ENCODE data around the gene ATP13A4.
"Not testable (repeated sequence)": the region's sequence is repeated elsewhere in the genome, so short reads cannot be mapped to it uniquely, and the experiment has no call there.

ATP13A4 gene

DNA sequence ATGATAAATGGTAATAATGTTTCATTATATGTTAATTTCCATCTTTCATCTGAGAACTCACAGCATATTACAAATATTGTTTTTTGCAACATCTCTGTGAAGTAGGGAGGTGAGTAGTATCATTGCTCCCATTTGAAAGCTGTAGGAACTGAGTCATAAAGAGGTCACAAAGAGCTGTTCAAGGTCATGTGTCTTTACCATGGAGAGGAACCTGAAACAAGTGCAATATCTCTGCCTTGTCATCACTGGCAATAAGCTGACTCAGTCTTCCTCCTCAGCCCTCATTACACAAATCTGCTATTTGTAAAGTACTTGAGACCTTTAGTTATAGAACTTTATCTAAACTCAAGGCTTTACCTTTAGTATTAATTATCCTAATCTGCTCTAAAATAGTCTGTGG lies 4.4 kb upstream of the ATP13A4 start:
- DNase-seq (ENCODE audit: low read depth in 2 of 2): no peak

GRCh38 chr3:193556841-193557240 lies 2.1 kb upstream of the ATP13A4 start:
- no peak for DNase-seq (ENCODE audit: low read depth in 2 of 2)

DNA sequence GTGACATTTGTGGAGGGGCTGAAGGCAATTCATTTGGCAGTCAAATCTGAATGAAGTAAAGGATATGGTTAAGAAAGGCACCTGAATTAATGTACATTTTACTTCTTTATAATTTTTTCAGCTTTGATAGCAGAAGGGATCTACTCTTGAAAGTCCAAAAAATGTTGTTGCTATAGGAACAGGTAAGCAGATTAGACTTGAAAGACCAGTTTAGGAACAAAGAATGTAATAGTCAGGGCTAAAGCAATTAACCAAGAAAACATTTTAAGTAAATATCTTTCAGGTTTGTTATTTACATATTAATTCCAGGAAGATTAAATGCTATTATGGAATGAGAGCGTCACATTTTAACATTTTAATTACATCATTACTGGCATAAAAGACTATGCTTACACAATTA lies 1.1 kb downstream of the ATP13A4 start:
- no peak for DNase-seq (ENCODE audit: low read depth in 2 of 2)

DNA sequence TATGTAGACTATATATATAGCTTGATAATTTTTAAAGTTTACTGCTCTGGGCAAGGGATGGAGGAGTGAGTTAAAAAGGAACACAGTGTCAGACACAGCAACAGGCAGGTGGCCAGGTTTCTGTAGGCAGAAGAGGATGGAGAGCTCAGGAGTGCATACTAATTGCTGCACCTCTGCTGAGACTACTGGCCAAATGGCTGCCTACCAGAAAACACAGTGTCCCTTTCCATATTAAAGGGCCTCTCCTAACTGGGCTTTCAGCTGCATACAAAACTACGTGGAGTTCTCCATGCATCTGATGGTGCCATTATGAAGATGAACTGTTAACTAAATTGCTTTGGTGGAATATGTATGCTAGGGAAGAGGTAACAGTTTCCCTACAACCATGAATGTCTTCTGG lies 1.8 kb downstream of the ATP13A4 start:
- DNase-seq (ENCODE audit: low read depth in 2 of 2): no peak

- DNase-seq (ENCODE audit: low read depth in 2 of 2): no peak
Measured at GRCh38 chr3:193548406-193548805, 6.3 kb downstream of the ATP13A4 start.

GRCh38 chr3:193546129-193546528 lies 8.6 kb downstream of the ATP13A4 start:
- DNase-seq (ENCODE audit: low read depth in 2 of 2): no peak

- DNase-seq (ENCODE audit: low read depth in 2 of 2): no peak
Measured at GRCh38 chr3:193545304-193545703, 9.4 kb downstream of the ATP13A4 start.

GRCh38 chr3:193544289-193544688 lies 10.4 kb downstream of the ATP13A4 start:
- no peak for DNase-seq (ENCODE audit: low read depth in 2 of 2)

DNA sequence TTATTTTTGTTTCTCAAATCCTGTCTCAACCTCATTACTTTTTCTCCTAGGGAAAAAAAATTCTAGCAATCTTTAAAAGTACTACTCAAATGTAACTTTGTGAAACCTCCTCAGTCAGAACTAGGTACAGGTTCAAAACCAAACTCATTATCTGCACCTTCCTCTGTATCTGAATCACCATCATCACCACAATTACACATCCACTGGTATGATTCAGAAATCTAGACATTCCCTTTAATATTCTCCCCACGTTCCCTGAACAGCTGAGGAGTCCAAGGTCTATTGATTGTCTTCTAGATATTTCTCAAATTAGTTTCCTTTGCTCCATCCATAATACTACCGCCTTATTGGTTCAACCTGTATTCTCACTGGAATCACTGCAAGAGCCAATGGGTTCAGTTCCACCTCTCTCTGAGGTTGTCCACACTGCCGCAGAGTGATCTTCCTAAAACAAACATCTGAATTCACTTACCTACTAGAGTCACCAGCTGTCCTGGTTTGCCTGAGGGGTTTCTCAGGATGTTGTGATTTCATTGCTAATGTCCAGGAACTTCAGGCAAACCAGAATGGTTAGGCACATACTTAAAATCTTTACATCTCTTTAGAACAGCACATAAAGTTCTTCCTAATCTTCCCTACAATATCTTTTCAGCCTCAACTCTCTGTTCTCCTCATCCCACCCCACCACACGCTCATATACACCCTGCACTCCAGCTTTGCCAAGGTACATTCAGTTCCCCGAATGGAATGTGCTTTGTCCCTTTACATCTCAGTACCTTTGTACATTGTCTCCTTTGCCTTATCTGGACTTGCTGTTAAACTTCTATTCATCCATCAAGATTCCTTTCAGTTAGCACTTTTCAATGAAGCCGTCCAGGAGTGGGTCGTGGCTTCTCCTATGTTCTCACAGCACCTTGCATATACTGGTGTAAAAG lies 24.2 kb downstream of the ATP13A4 start:
- DNase-seq (ENCODE audit: low read depth in 2 of 2): no peak

GRCh38 chr3:193526085-193526484 lies 28.6 kb downstream of the ATP13A4 start:
- not testable (repeated sequence) for DNase-seq (ENCODE audit: low read depth in 2 of 2)

- no peak for DNase-seq (ENCODE audit: low read depth in 2 of 2)
Measured at GRCh38 chr3:193522473-193522872, 32.2 kb downstream of the ATP13A4 start.

- DNase-seq (ENCODE audit: low read depth in 2 of 2): no peak
Measured at GRCh38 chr3:193520738-193521137, 34.0 kb downstream of the ATP13A4 start.

DNA sequence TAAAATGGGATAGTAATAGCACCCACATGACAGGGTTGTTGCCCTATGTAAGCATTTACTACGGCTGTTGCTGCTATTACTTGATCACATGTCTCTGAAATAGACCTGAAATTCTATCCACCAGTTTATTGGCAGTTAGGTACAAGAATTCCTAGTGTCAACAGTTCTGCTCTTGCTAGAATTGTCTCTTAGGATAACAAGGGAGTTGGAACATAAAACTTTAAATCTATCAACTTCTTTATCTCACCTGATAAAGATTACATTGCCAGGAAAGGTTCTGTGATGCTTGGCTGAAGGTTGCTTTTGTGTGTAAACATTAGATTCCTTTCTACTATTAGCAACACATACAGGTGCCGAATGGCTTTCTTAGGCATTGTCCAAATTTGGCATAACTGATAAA lies 38.7 kb downstream of the ATP13A4 start:
- DNase-seq (ENCODE audit: low read depth in 2 of 2): no peak

GRCh38 chr3:193510154-193510553 lies 44.5 kb downstream of the ATP13A4 start:
- DNase-seq (ENCODE audit: low read depth in 2 of 2): no peak

DNA sequence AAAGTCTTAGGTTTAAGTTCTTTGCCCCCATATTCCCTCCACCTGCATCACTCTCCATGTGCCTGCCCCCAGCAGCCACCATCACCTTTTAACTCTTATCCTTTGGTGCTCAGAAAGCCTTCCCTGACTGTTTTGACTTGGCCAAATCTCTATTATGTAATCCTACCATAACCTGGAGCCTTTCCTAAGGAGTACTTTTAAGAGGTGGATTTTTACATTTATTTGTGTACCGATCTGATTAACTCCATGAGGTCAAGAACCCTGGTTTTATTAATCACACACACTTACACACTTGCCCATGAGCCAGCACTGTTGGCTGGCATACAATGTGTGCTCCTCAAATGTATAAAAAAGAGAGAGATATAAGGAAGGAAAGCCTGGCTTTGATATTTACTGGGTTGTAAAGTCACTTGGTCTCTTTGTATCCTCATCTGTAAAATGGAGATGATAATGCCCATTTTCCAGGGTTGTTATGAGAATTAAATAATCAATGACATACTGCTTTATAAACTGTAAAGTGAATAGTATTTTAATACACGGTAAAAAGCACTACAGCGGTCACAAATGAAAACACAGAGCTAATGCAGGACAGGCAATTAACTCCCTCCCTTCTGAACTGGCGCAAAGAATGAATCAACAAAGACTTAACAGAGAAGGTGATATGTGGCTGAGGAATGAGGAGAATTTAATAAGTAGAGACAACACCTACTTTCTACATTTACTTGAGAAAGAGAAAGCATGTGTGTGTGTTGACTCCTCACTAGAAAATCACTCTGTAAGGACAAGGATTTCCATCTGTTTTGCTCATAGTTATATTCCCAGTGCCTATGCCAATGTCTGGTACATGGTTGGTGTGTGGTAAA lies 45.4 kb downstream of the ATP13A4 start:
- no peak for DNase-seq (ENCODE audit: low read depth in 2 of 2)

- no peak for DNase-seq (ENCODE audit: low read depth in 2 of 2)
Measured at GRCh38 chr3:193508108-193508507, 46.6 kb downstream of the ATP13A4 start.

DNA sequence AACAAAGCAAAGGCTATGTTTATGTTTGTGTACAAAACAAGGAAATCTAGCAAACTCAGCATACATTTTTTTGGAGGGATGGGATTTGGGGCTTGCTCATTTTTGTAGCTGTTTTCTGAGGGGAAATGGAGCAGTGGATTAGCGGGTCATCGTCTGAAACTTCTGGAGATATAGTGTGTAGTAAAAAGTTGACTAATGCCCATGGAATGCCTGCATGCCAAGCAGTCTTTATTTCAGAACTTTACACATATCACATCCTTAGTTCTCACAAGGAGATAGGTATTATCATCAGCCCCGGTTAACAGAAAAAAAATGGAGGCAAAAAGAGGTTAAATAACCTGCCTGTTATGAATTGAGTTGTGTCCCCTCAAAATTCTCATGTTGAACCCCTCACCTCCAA lies 47.1 kb downstream of the ATP13A4 start:
- no peak for DNase-seq (ENCODE audit: low read depth in 2 of 2)

DNA sequence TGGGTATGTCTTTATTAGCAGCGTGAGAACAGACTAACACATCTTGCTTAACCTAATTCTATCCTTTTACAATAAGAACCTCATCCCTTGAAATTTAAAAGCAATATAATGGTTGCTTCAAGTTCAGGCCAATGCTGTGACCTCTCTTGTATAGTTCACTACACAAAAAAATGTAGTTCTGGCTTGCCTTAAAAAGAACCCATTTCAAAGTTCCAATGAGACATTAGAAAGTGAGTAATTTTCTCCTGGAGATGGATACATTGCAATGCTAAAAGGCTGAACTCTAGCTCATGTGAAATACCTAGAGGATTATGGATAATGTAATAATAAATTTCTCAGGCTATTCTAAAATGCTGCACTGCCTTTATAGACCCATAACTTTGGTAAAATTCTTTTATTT lies 47.8 kb downstream of the ATP13A4 start:
- DNase-seq (ENCODE audit: low read depth in 2 of 2): no peak

GRCh38 chr3:193502871-193503270 lies 51.8 kb downstream of the ATP13A4 start:
- DNase-seq (ENCODE audit: low read depth in 2 of 2): no peak

DNA sequence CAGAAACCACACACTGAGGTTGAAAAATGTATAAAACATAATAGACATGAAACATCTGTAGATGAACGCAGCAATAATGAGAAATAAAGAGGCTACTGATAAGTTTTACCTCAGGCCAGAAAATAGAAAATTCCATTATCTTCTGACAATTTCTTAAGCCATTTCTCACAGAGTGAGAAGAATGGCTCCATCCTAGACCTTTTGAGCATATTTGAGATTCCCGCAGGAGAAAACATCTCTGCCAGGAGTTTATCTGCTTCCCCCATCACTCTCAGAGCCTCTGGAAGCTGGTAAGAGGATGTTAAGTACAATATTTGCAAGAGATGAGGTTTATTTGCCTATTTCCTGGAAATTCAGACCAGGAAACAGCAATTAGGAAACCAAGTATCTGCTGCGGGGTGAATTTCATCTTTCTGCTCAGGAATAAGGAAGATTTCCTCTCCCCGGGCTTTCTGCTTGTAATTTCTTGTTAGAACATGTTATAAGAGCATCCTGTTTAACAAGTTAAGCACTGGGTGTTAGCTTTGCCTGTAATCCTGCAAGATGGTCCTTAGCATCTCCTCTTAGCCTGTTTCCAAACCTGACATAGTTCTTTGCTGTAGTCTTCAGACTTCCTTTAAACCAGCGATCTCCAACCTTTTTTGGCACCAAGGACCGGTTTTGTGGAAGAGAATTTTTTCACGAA lies 54.8 kb downstream of the ATP13A4 start:
- DNase-seq (ENCODE audit: low read depth in 2 of 2): no peak

GRCh38 chr3:193499136-193499770 lies 55.4 kb downstream of the ATP13A4 start:
- no peak for DNase-seq (ENCODE audit: low read depth in 2 of 2)

- no peak for DNase-seq (ENCODE audit: low read depth in 2 of 2)
Measured at GRCh38 chr3:193498215-193498614, 56.5 kb downstream of the ATP13A4 start.

All from stimulated activated CD4-positive, alpha-beta T cell treated with anti-CD3 and anti-CD28 coated beads, Interleukin-1b, Interleukin-23, amount 100 ng/mL, for 4 hours (primary cell).